Calu3 (cell line): Measurements from ENCODE around the gene PTGS1. TPM values are rescaled to one million over a fixed set of nuclear protein-coding genes. Genes with fewer than 3 reads are reported as not detected.

ENCODE experiments used
- BruUV-seq: library from RNA; stranded (reverse); fragments of 400-500 nt; replicated peaks from 2 replicates; lab custom pipeline; 2021; lab: Mats Ljungman, UMichigan
- CTCF ChIA-PET: fragments of 300-600 bp; sonication (Branson Sonifier 250); formaldehyde crosslinking; loops from one replicate; lab custom pipeline; 2022; ENCODE audit warnings: antibody characterized with exemption; lab: Charles Lee
- DNase-seq: peaks from one replicate; pipeline ENCODE4 v3.0.0; 2022
- H3K27ac Mint-ChIP-seq: one replicate; pipeline ENCODE4 v1.8.0; 2022; ENCODE audit warnings: mixed read lengths; ENCODE audit not compliant: unreplicated experiment
- H3K27me3 Mint-ChIP-seq: one replicate; pipeline ENCODE4 v1.8.0; 2022; ENCODE audit warnings: mixed read lengths; ENCODE audit not compliant: unreplicated experiment
- H3K36me3 Mint-ChIP-seq: one replicate; pipeline ENCODE4 v1.8.0; 2022; ENCODE audit warnings: mild to moderate bottlenecking, moderate library complexity, mixed read lengths; ENCODE audit not compliant: insufficient read depth, unreplicated experiment
- H3K4me1 Mint-ChIP-seq: one replicate; pipeline ENCODE4 v1.8.0; 2022; ENCODE audit warnings: mild to moderate bottlenecking, low read depth, mixed read lengths; ENCODE audit not compliant: unreplicated experiment
- H3K4me3 Mint-ChIP-seq: one replicate; pipeline ENCODE4 v1.8.0; 2022; ENCODE audit warnings: mild to moderate bottlenecking, low read depth, moderate library complexity, mixed read lengths; ENCODE audit not compliant: unreplicated experiment
- H3K9me3 Mint-ChIP-seq: one replicate; pipeline ENCODE4 v1.8.0; 2022; ENCODE audit warnings: low read depth, mixed read lengths; ENCODE audit not compliant: unreplicated experiment
- intact Hi-C: fragments of 100-400 bp; cut with micrococcal nuclease; formaldehyde crosslinking; loops from one replicate; pipeline ENCODE4 v1.10.0; 2022; ENCODE audit not compliant: unreplicated experiment
- total RNA-seq: library from RNA; stranded (reverse); gene quantifications from 2 replicates; pipeline ENCODE4 v1.2.3, GENCODE V29; 2022
- TF ChIP-seq, protein P1 (sequence below): fragments of 200-600 bp; IDR thresholded peaks from one replicate; pipeline ENCODE4 v1.8.0; 2022; ENCODE audit warnings: antibody characterized with exemption; ENCODE audit not compliant: unreplicated experiment

The PTGS1 gene
- total RNA-seq, 1 experiment from 2014 or later, result 0.66 TPM

- TF ChIP-seq, protein P1, sequence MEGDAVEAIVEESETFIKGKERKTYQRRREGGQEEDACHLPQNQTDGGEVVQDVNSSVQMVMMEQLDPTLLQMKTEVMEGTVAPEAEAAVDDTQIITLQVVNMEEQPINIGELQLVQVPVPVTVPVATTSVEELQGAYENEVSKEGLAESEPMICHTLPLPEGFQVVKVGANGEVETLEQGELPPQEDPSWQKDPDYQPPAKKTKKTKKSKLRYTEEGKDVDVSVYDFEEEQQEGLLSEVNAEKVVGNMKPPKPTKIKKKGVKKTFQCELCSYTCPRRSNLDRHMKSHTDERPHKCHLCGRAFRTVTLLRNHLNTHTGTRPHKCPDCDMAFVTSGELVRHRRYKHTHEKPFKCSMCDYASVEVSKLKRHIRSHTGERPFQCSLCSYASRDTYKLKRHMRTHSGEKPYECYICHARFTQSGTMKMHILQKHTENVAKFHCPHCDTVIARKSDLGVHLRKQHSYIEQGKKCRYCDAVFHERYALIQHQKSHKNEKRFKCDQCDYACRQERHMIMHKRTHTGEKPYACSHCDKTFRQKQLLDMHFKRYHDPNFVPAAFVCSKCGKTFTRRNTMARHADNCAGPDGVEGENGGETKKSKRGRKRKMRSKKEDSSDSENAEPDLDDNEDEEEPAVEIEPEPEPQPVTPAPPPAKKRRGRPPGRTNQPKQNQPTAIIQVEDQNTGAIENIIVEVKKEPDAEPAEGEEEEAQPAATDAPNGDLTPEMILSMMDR, result no peak
- Mint-ChIP-seq H3K4me1 (no peaks in the 10 kb centered on the region), H3K27ac (no peak overlapping the region), H3K4me3 (no peak overlapping the region), H3K27me3 (peaks cover 68% of the 10 kb centered on the region), H3K9me3 (peaks cover 5% of the 10 kb centered on the region), H3K36me3 (no peaks in the 10 kb centered on the region)
- CTCF ChIA-PET, result no interaction called here
- BruUV-seq, result no TSS peak
- intact Hi-C loops, result no loop called here
- no peak for DNase-seq
Measured at GRCh38 chr9:122442568-122442967, 71.7 kb downstream of the PTGS1 start.

GRCh38 chr9:122444041-122444733 is 73.4 kb downstream of the PTGS1 start:
- CTCF ChIA-PET, result no interaction called here
- TF ChIP-seq, protein P1, result no peak
- no TSS peak for BruUV-seq
- no peak overlapping the region for H3K4me3 Mint-ChIP-seq
- H3K36me3 Mint-ChIP-seq, result no peaks in the 10 kb centered on the region
- H3K27me3 Mint-ChIP-seq, result peaks cover 74% of the 10 kb centered on the region
- no peaks in the 10 kb centered on the region for H3K4me1 Mint-ChIP-seq
- peaks cover 6% of the 10 kb centered on the region for H3K9me3 Mint-ChIP-seq
- intact Hi-C loops, result no loop called here
- H3K27ac Mint-ChIP-seq, result no peak overlapping the region
- no peak for DNase-seq

Other genes with a start within 250 kb of the PTGS1 start
- 33.5 and 38.8 TPM in 2 replicates for gene NDUFA8, start 211.2 kb upstream of the PTGS1 start, total RNA-seq
- not detected in 2 replicates for gene MORN5, start 211.1 kb upstream of the PTGS1 start, total RNA-seq
- gene LHX6, start 142.1 kb upstream of the PTGS1 start, total RNA-seq, result 0.97 TPM in 1 of 2 replicates, not detected in the other
- gene RBM18, start 106.2 kb upstream of the PTGS1 start, total RNA-seq, result 13.1 and 14.1 TPM in 2 replicates
- 45.7 and 47.1 TPM in 2 replicates for gene MRRF, start 106.1 kb upstream of the PTGS1 start, total RNA-seq
- gene OR1J1, start 106.9 kb downstream of the PTGS1 start, total RNA-seq, result not detected in 2 replicates
- not detected in 2 replicates for gene OR1J2, start 139.8 kb downstream of the PTGS1 start, total RNA-seq
- not detected in 2 replicates for gene OR1J4, start 148.1 kb downstream of the PTGS1 start, total RNA-seq
- not detected in 2 replicates for gene OR1N1, start 156.3 kb downstream of the PTGS1 start, total RNA-seq
- not detected in 2 replicates for gene OR1N2, start 182.1 kb downstream of the PTGS1 start, total RNA-seq
- gene OR1L8, start 212.4 kb downstream of the PTGS1 start, total RNA-seq, result not detected in 2 replicates
- gene OR1Q1, start 243.7 kb downstream of the PTGS1 start, total RNA-seq, result not detected in 2 replicates